CD14-positive monocyte (primary cell): ENCODE measurements around the gene ADAR. TPM values are rescaled to one million over a fixed set of nuclear protein-coding genes. Genes with fewer than 3 reads are reported as not detected.
A peak's percentile ranks its signal among the peaks of the same experiment; 100 is the strongest.

Source experiments
- DNase-seq, 3 donors: peaks; one replicate each; pipeline ENCODE4 v3.0.0-alpha.2; 2011 to 2022
- H2AFZ ChIP-seq: 2 replicates; pipeline ENCODE4 v1.6.0; 2012; ENCODE audit warnings: mild to moderate bottlenecking, low read depth, low read length, inconsistent platforms; ENCODE audit not compliant: insufficient read depth, poor library complexity, severe bottlenecking
- H3K27ac ChIP-seq, 2 donors: 1 replicate in 1 of 2; 2 replicates in 1 of 2; pipeline ENCODE4 v1.5.1; 2012 to 2013; ENCODE audit warnings: low read length in 2 of 2, control low read depth in 1 of 2, inconsistent platforms in 1 of 2, low read depth in 1 of 2, mild to moderate bottlenecking in 1 of 2
- H3K27me3 ChIP-seq, 2 donors: one replicate each; pipeline versions ENCODE4 v1.6.0 to v1.6.1; 2011 to 2013; ENCODE audit warnings: low read length in 2 of 2; ENCODE audit not compliant: control insufficient read depth in 2 of 2, insufficient read depth in 2 of 2
- H3K36me3 ChIP-seq, 2 donors: replicated peaks in 1 of 2; 1 replicate in 1 of 2; 2 replicates in 1 of 2; pipeline versions ENCODE4 v1.5.1 to v1.6.1; 2012 to 2013; ENCODE audit warnings: low read length in 2 of 2, control low read depth in 1 of 2, inconsistent platforms in 1 of 2, mild to moderate bottlenecking in 1 of 2; ENCODE audit not compliant: insufficient read depth in 2 of 2, control insufficient read depth in 1 of 2
- H3K4me1 ChIP-seq, 2 donors: 1 replicate in 1 of 2; 2 replicates in 1 of 2; pipeline versions ENCODE4 v1.5.1 to v1.6.1; 2012 to 2013; ENCODE audit warnings: low read length in 2 of 2, control low read depth in 1 of 2, inconsistent platforms in 1 of 2, mild to moderate bottlenecking in 1 of 2, moderate library complexity in 1 of 2; ENCODE audit not compliant: insufficient read depth in 2 of 2, control insufficient read depth in 1 of 2
- H3K4me2 ChIP-seq: replicated peaks from 2 replicates; pipeline ENCODE3; 2012; ENCODE audit warnings: low read length, moderate library complexity, mild to moderate bottlenecking; ENCODE audit not compliant: poor library complexity, severe bottlenecking; ENCODE audit errors: extremely low read depth
- H3K4me3 ChIP-seq, 3 experiments: fragments of 200-600 bp in 1 of 3; sonication (generic) in 1 of 3; replicated peaks in 1 of 3; 1 replicate in 2 of 3; 2 replicates in 1 of 3; pipeline ENCODE4 v1.5.1; 2011 to 2013; ENCODE audit warnings: low read length in 3 of 3, mild to moderate bottlenecking in 3 of 3, control low read depth in 2 of 3, low read depth in 2 of 3, inconsistent platforms in 1 of 3, moderate library complexity in 1 of 3
- H3K79me2 ChIP-seq: 2 replicates; pipeline ENCODE4 v1.6.0; 2012; ENCODE audit warnings: mild to moderate bottlenecking, control low read depth, inconsistent platforms, low read length, moderate library complexity; ENCODE audit not compliant: insufficient read depth
- H3K9ac ChIP-seq: 2 replicates; pipeline ENCODE4 v1.6.0; 2017; ENCODE audit warnings: low read length, mild to moderate bottlenecking; ENCODE audit not compliant: insufficient read depth, poor library complexity, severe bottlenecking
- H3K9me3 ChIP-seq, 2 donors: replicated peaks in 1 of 2; 1 replicate in 1 of 2; 2 replicates in 1 of 2; pipeline versions ENCODE4 v1.5.1 to v1.6.1; 2012 to 2013; ENCODE audit warnings: low read length in 2 of 2, control low read depth in 1 of 2; ENCODE audit not compliant: control insufficient read depth in 1 of 2, insufficient read depth in 1 of 2
- H4K20me1 ChIP-seq: 2 replicates; pipeline ENCODE4 v1.6.0; 2012; ENCODE audit warnings: mild to moderate bottlenecking, low read length, control low read depth, moderate library complexity; ENCODE audit not compliant: insufficient read depth
- H3K27ac Mint-ChIP-seq, 7 donors: one replicate each; pipeline ENCODE4 v1.8.0; 2020; ENCODE audit warnings: mild to moderate bottlenecking in 7 of 7, mixed read lengths in 7 of 7, moderate library complexity in 6 of 7, inconsistent platforms in 2 of 7
- H3K27me3 Mint-ChIP-seq, 3 donors: one replicate each; pipeline ENCODE4 v1.8.0; 2021 to 2022; ENCODE audit warnings: low read depth in 3 of 3, mild to moderate bottlenecking in 3 of 3, mixed read lengths in 3 of 3, moderate library complexity in 3 of 3, inconsistent platforms in 1 of 3
- H3K36me3 Mint-ChIP-seq, 2 donors: one replicate each; pipeline ENCODE4 v1.8.0; 2020; ENCODE audit warnings: mixed read lengths in 2 of 2, inconsistent platforms in 1 of 2, mild to moderate bottlenecking in 1 of 2
- H3K4me1 Mint-ChIP-seq: one replicate; pipeline ENCODE4 v1.8.0; 2020; ENCODE audit warnings: mild to moderate bottlenecking, mixed read lengths
- H3K4me3 Mint-ChIP-seq, 2 donors: one replicate each; pipeline ENCODE4 v1.8.0; 2020; ENCODE audit warnings: mild to moderate bottlenecking in 2 of 2, mixed read lengths in 2 of 2, moderate library complexity in 1 of 2
- H3K9me3 Mint-ChIP-seq, 7 donors: one replicate each; pipeline ENCODE4 v1.8.0; 2020 to 2022; ENCODE audit warnings: mixed read lengths in 7 of 7, mild to moderate bottlenecking in 6 of 7, moderate library complexity in 6 of 7, inconsistent platforms in 2 of 7
- WGBS: methylation state at CpG from one replicate; pipeline ENCODE4 v1.1.5; 2013; ENCODE audit warnings: missing lambda C conversion rate; ENCODE audit not compliant: insufficient coverage; 5-methylcytosine and 5-hydroxymethylcytosine counted together
- intact Hi-C, 2 donors: fragments of 100-400 bp; cut with micrococcal nuclease; formaldehyde crosslinking; loops; one replicate each; pipeline versions ENCODE4 v1.15.0 to v1.15.1; 2023
- polyA plus RNA-seq, 3 donors: library from polyadenylated mRNA; depleted of rRNA in 1 of 3; unstranded in 2 of 3; stranded (reverse) in 1 of 3; fragments of 300-500 nt in 2 of 3; fragments of >200 nt in 1 of 3; fragmentation: Illumina TruSeq in 2 of 3; gene quantifications; 1 replicate in 2 of 3; 2 replicates in 1 of 3; pipeline ENCODE4 v1.2.3, GENCODE V29; 2012 to 2021
- TF ChIP-seq, protein P1 (sequence below): fragments of 200-600 bp; IDR thresholded peaks from one replicate; pipeline ENCODE4 v1.8.0; 2022; ENCODE audit warnings: antibody characterized with exemption, mild to moderate bottlenecking

ADAR gene
- polyA plus RNA-seq, 3 donors: 57.3 to 100 (median 91.6) TPM

DNA sequence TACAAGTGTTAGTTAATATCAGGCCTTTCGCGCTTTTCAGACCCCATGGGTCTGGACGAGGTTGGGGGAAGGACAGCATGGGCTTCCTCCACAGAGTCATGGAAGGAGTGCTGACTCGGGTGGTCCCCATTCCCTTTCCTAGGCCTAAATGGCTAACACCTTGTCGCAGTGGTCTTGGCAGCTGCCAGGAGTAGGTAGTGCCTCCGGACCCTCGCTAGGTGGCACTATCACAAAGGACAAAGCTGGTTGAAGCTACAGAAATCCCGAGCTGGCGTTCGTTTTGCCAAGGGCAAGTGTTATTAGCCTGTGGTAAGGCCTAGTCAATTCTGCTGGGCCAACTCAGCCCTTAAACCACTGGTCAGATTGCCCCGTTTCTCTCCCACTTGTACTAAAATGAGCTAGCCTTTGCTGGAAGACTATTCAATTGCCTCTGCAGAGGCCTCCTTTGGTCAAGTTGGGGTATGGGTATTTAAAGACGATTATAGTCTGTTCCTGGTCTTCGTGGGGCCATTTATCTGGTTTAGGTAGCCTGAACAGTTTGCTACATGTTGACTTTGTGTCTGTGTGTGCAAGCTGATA lies 48.4 kb downstream of the ADAR start:
- Histone ChIP-seq H3K4me1 (peaks cover 26 to 27% of the 10 kb centered on the region in 2 donors), H3K9ac (peak overlapping the region; percentile 95), H3K36me3 (peaks cover 14 to 20% of the 10 kb centered on the region in 2 donors), H3K27ac (peak overlapping the region; percentile 85 to 92), H3K27me3 (no peaks in the 10 kb centered on the region), H3K4me2 (peak overlapping the region; percentile 99), H3K4me3 (peak overlapping the region; percentile 48 to 90 (median 64)), H3K79me2 (peaks cover 35% of the 10 kb centered on the region), H3K9me3 (no peaks in the 10 kb centered on the region), H2AFZ (peak overlapping the region; percentile 93), H4K20me1 (peaks cover 31% of the 10 kb centered on the region)
- Mint-ChIP-seq H3K27ac (peak overlapping the region; percentile 88 to 99 (median 96)), H3K36me3 (peaks cover 17 to 21% of the 10 kb centered on the region in 2 donors), H3K9me3 (no peaks in the 10 kb centered on the region), H3K4me1 (peaks cover 29% of the 10 kb centered on the region), H3K4me3 (peak overlapping the region; percentile 86 to 96), H3K27me3 (peaks cover 0 to 3% (median 2%) of the 10 kb centered on the region in 3 donors)
- 17% methylated on average over 10 of the region's 13 CpGs for WGBS
- TF ChIP-seq, protein P1, sequence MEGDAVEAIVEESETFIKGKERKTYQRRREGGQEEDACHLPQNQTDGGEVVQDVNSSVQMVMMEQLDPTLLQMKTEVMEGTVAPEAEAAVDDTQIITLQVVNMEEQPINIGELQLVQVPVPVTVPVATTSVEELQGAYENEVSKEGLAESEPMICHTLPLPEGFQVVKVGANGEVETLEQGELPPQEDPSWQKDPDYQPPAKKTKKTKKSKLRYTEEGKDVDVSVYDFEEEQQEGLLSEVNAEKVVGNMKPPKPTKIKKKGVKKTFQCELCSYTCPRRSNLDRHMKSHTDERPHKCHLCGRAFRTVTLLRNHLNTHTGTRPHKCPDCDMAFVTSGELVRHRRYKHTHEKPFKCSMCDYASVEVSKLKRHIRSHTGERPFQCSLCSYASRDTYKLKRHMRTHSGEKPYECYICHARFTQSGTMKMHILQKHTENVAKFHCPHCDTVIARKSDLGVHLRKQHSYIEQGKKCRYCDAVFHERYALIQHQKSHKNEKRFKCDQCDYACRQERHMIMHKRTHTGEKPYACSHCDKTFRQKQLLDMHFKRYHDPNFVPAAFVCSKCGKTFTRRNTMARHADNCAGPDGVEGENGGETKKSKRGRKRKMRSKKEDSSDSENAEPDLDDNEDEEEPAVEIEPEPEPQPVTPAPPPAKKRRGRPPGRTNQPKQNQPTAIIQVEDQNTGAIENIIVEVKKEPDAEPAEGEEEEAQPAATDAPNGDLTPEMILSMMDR: peak; percentile 95
- DNase-seq: peak; percentile 80 to 87 (median 83)
- intact Hi-C loops: loop anchor here (2.0 to 10.0 kb wide), 8 partner anchors 48 to 583 kb away; partner anchors contain the start of genes ADAR (in 1 of the 2), DPM3 (in 1 of the 2), KCNN3 (in 1 of the 2) and PMVK (in 1 of the 2)

DNA sequence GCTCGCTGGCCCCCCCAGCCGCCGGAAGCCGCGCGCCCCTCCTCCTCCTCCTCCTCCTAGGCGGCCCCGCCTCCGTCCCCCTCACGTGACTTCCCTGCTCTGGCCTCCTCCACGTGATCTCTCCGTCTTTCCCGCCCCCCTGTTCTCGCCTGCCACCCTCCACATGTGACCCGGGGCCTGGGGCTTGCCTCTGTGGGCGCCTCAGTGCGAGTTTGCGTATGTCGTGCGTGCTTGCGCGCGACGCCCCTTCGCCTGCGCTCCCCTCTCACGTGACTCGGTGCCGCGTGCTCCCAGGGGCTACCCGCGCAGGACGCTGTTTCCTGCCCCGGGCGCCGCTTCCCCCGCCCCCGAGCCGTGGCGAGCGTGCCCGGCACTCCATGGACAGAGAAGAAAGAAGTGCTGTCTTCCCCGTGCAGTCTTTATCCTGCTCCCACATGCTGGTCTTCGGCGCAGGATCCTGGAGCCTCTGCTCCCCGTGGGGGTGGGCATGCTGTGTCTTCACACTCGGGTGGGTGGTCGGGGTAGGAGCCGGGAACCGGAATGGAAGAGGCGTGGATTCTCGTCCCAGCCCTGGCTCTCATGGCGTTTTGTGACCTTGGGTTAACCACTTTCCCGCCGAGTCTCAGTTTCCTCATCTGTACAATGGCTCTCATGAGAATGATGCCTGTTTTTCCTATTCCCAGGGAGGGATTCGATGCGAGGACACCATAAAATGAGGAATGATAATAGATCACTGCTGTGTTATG lies 49.1 kb downstream of the ADAR start:
- H3K4me3 Mint-ChIP-seq: peak overlapping the region; percentile 86 to 96
- under 1% methylated on average over 51 of the region's 57 CpGs for WGBS
- peaks cover 26 to 27% of the 10 kb centered on the region in 2 donors for H3K4me1 ChIP-seq
- peak overlapping the region; percentile 93 for H2AFZ ChIP-seq
- peak overlapping the region; percentile 85 to 92 for H3K27ac ChIP-seq
- no peaks in the 10 kb centered on the region for H3K9me3 ChIP-seq
- DNase-seq: peak; percentile 96 to 100 (median 100)
- H3K79me2 ChIP-seq: peaks cover 35% of the 10 kb centered on the region
- TF ChIP-seq, protein P1: no peak
- peaks cover 22 to 27% of the 10 kb centered on the region in 2 donors for H3K36me3 Mint-ChIP-seq
- peaks cover 37% of the 10 kb centered on the region for H4K20me1 ChIP-seq
- H3K9ac ChIP-seq: peak overlapping the region; percentile 95
- peak overlapping the region; percentile 88 to 99 (median 96) for H3K27ac Mint-ChIP-seq
- H3K27me3 ChIP-seq: no peaks in the 10 kb centered on the region
- peaks cover 0 to 2% (median 1%) of the 10 kb centered on the region in 3 donors for H3K27me3 Mint-ChIP-seq
- peak overlapping the region; percentile 48 to 90 (median 64) for H3K4me3 ChIP-seq
- peaks cover 21 to 26% of the 10 kb centered on the region in 2 donors for H3K36me3 ChIP-seq
- intact Hi-C loops: loop anchor here (2.0 to 10.0 kb wide), 8 partner anchors 48 to 583 kb away; partner anchors contain the start of genes ADAR (in 1 of the 2), DPM3 (in 1 of the 2), KCNN3 (in 1 of the 2) and PMVK (in 1 of the 2)
- peaks cover 29% of the 10 kb centered on the region for H3K4me1 Mint-ChIP-seq
- H3K9me3 Mint-ChIP-seq: no peaks in the 10 kb centered on the region
- H3K4me2 ChIP-seq: peak overlapping the region; percentile 99
